HG02938 (cell line): ENCODE measurements around the gene FLT1.

Source experiments
- ATAC-seq: cut with Tn5 transposase; IDR thresholded peaks from one replicate; pipeline ENCODE4 v1.9.1; 2021; ENCODE audit warnings: mild to moderate bottlenecking, moderate library complexity; ENCODE audit not compliant: unreplicated experiment

FLT1 gene

GRCh38 chr13:28528388-28528787 lies 33.5 kb upstream of the FLT1 start:
- no peak for ATAC-seq

DNA sequence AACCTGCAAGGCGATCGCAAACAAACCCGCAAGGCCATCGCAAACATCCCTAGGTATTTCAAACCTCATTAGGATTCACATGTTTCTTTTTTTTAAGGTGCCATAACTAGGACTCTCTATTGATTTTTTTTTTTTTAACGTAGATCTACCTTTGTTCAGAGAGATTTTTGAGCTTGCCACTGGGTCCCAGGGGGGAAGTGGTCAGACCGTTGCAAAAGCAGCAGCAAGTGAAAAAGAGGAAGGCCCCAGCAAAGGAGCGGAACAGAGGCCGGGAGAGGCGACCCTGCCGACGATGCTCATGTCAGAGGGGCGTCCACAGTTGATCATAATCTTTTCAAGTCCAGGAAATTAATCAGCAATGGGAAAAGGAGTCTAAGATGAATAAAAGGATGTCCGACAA lies 32.7 kb upstream of the FLT1 start:
- no peak for ATAC-seq

DNA sequence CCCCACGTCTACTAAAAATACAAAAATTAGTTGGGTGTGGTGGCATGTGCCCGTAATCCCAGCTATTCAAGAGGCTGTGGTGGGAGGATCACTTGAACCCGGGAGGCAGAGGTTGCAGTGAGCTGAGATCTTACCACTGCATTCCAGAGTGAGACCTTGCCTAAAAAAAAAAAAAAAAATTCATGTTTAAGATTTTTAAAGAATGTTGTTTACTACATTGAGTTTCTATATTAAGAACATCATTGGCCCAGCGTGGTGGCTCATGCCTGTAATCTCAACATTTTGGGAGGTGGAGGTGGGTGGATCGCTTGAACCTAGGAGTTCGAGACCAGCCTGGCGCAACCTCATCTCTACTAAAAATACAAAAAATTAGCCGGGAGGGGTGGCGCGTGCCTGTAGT lies 31.9 kb upstream of the FLT1 start:
- ATAC-seq: no peak

DNA sequence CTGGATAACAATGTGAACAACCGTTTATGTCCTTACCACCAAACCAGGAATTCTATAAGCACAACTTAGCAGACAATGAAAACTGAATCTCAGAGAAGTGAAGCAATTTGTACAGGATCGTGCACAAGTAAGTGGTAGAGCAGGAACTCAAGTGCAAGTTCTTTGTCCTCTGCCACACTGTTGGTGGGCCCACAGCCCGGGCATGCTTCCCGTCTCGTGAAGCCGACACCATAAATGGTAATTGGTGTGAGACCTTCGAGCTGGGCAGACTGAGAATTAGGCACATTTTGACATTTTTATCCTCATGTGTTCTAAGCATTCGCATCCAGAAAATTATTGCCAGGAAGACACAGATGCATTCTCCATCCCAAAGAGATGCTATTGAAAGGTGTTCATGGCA lies 27.9 kb upstream of the FLT1 start:
- no peak for ATAC-seq

GRCh38 chr13:28513745-28514144 lies 18.8 kb upstream of the FLT1 start:
- ATAC-seq: no peak

GRCh38 chr13:28510542-28510941 lies 15.6 kb upstream of the FLT1 start:
- no peak for ATAC-seq

DNA sequence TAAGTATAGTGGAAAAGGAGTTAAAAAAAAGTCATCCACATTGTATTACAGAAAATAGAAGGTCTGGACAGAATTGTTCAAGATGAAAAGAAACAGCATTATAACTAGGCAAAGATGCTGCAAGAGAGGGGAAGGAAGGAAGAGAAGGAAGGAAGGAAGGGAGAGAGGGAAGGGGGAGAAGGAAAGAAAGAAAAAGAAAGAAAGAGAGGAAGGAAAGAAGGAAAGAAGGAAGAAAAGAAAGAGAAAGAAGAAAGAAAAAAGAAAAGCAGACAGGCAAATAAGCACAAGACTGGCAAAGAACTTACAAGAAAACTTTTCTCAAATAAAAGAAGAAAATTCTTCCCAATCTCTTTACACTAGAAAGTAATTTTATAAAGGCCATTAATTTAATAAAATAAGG lies 15.1 kb upstream of the FLT1 start:
- ATAC-seq: no peak

- ATAC-seq: no peak
Measured at GRCh38 chr13:28505543-28506135, 10.7 kb upstream of the FLT1 start.

- ATAC-seq: no peak
Measured at GRCh38 chr13:28503182-28503967, 8.4 kb upstream of the FLT1 start.

- ATAC-seq: no peak
Measured at GRCh38 chr13:28501547-28501946, 6.6 kb upstream of the FLT1 start.

- ATAC-seq: no peak
Measured at GRCh38 chr13:28499609-28500008, 4.7 kb upstream of the FLT1 start.

- no peak for ATAC-seq
Measured at GRCh38 chr13:28498481-28499115, 3.7 kb upstream of the FLT1 start.

- ATAC-seq: no peak
Measured at GRCh38 chr13:28497143-28497876, 2.4 kb upstream of the FLT1 start.

GRCh38 chr13:28496188-28496564 lies 1.2 kb upstream of the FLT1 start:
- no peak for ATAC-seq

GRCh38 chr13:28495538-28496187 lies 735 bp upstream of the FLT1 start:
- ATAC-seq: no peak

- no peak for ATAC-seq
Measured at GRCh38 chr13:28494504-28494777, 487 bp downstream of the FLT1 start.

- no peak for ATAC-seq
Measured at GRCh38 chr13:28493740-28494503, 1.0 kb downstream of the FLT1 start.

GRCh38 chr13:28492569-28493367 lies 2.2 kb downstream of the FLT1 start:
- no peak for ATAC-seq

DNA sequence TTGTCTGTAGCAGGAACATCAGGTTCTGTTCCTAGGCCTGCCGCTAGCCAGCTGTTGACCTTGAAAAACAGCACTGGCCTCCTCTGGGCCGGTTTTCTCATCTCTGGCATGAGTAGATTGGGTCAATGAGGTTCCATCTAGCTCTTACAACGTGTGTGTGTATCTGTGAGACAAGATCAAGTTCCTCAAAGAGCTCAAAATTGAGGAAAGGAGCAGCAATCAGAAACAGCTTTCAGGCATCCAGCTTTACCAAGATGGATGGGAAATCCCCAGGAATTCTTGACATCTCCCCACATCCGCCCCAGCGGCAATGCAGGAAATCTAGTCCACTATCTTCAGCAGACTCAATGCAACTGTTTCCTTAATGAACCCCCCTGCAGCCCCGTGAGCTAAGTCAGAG lies 4.9 kb downstream of the FLT1 start:
- no peak for ATAC-seq

GRCh38 chr13:28489524-28489931 lies 5.4 kb downstream of the FLT1 start:
- no peak for ATAC-seq
